ENCODE measurements around the gene INSYN1. TPM values are rescaled to one million over a fixed set of nuclear protein-coding genes. Genes with fewer than 3 reads are reported as not detected.
"Not testable (repeated sequence)": the region's sequence is repeated elsewhere in the genome, so short reads cannot be mapped to it uniquely, and the experiment has no call there.

INSYN1 gene
- total RNA-seq, 2 experiments from 2014 or later = not detected

- ChIA-PET POLR2A (no interaction called here), CTCF (ENCODE audit: unreplicated experiment) (no interaction called here)
- H3K9me3 ChIP-seq (ENCODE audit: low read length) = no peaks in the 10 kb centered on the region
- no peaks in the 10 kb centered on the region for H3K79me2 ChIP-seq (ENCODE audit: insufficient read depth, low read depth, low read length)
- no peaks in the 10 kb centered on the region for H3K36me3 ChIP-seq (ENCODE audit: insufficient read depth, low read length)
- H3K4me1 ChIP-seq (ENCODE audit: insufficient read depth, low read length, poor library complexity, severe bottlenecking) = no peaks in the 10 kb centered on the region
- intact Hi-C loops (cut with micrococcal nuclease; ENCODE audit: unreplicated experiment) = no loop called here
- no peaks in the 10 kb centered on the region for H3K9me2 ChIP-seq (ENCODE audit: insufficient read depth, low read length)
- BruUV-seq (replicated peaks) = no TSS peak
- DNase-seq (ENCODE audit: low spot score) = no peak
- no peak overlapping the region for H3K27ac ChIP-seq (ENCODE audit: low read depth, low read length, poor library complexity, severe bottlenecking)
- H3K4me2 ChIP-seq (ENCODE audit: low read length) = no peak overlapping the region
- no peaks in the 10 kb centered on the region for H4K20me1 ChIP-seq (ENCODE audit: insufficient read depth, low read length)
- no peak for TF ChIP-seq EZH2phosphoT487 (IDR thresholded peaks at IDR 0.05; ENCODE audit: borderline replicate concordance, low read depth, low read length)
- TF ChIP-seq, protein P1, sequence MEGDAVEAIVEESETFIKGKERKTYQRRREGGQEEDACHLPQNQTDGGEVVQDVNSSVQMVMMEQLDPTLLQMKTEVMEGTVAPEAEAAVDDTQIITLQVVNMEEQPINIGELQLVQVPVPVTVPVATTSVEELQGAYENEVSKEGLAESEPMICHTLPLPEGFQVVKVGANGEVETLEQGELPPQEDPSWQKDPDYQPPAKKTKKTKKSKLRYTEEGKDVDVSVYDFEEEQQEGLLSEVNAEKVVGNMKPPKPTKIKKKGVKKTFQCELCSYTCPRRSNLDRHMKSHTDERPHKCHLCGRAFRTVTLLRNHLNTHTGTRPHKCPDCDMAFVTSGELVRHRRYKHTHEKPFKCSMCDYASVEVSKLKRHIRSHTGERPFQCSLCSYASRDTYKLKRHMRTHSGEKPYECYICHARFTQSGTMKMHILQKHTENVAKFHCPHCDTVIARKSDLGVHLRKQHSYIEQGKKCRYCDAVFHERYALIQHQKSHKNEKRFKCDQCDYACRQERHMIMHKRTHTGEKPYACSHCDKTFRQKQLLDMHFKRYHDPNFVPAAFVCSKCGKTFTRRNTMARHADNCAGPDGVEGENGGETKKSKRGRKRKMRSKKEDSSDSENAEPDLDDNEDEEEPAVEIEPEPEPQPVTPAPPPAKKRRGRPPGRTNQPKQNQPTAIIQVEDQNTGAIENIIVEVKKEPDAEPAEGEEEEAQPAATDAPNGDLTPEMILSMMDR (conservative IDR thresholded peaks at IDR 0.05; ENCODE audit: low read length) = no peak
- H2AFZ ChIP-seq (ENCODE audit: low read length) = no peak overlapping the region
- no peak overlapping the region for H3K4me3 ChIP-seq (ENCODE audit: low read depth, low read length, poor library complexity, severe bottlenecking)
Observed at GRCh38 chr15:73708691-73709090, 44.5 kb downstream of the INSYN1 start.

DNA sequence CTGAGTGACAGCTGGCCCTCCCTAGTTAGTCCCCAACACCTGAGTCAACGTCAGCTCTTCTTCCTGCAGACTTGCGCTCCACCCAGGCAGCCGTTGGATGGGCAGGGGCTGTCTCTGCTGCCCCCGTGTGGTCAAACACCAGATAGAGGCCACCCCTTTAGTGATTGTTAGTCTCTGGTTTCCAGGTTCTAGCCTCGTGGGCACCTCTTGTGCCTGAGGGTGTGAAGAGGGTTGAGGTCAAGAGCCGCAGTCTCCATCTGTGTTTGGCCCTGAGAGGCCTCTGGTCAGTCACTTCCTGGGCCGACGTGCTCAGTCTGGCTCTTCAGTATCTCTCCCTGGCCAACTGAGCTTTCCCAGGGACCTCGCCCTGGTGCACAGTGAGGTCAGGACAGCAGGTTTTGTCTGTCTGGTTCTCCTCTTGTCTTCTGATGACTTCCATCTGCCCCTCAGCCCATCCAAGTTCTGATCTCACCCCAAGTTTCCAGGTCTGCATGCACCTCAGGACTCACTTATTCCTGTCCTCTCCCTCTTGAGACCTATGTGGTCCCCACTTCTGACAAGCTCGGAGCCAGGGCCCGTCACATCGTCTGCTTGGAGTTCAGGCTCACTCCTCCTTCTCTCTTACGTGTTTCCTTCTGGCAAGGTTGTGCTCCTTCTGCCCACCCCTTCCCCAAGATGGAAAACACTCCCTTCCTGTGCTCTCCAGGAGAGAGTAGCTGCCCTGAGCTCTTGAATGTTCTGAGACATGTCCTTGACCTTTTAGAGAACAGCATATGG lies 48.1 kb downstream of the INSYN1 start:
- H4K20me1 ChIP-seq (ENCODE audit: insufficient read depth, low read length) = no peaks in the 10 kb centered on the region
- H3K27ac ChIP-seq (ENCODE audit: low read depth, low read length, poor library complexity, severe bottlenecking) = no peak overlapping the region
- no peak overlapping the region for H3K4me3 ChIP-seq (ENCODE audit: low read depth, low read length, poor library complexity, severe bottlenecking)
- BruUV-seq (replicated peaks) = no TSS peak
- intact Hi-C loops (cut with micrococcal nuclease; ENCODE audit: unreplicated experiment) = loop anchor here (5.0 kb wide), 3 partner anchors 398 to 463 kb away; no protein-coding TSS in a partner anchor
- TF ChIP-seq EZH2phosphoT487 (IDR thresholded peaks at IDR 0.05; ENCODE audit: borderline replicate concordance, low read depth, low read length) = no peak
- TF ChIP-seq, protein P1 (conservative IDR thresholded peaks at IDR 0.05; ENCODE audit: low read length) = peak; percentile 89
- no peaks in the 10 kb centered on the region for H3K4me1 ChIP-seq (ENCODE audit: insufficient read depth, low read length, poor library complexity, severe bottlenecking)
- CTCF ChIA-PET (ENCODE audit: unreplicated experiment) = interaction anchor here (0.6 to 1.3 kb wide), 3 partner anchors 27 to 439 kb away, joined by 3 to 5 read pairs (median 4); no protein-coding TSS in a partner anchor
- H2AFZ ChIP-seq (ENCODE audit: low read length) = no peak overlapping the region
- no peaks in the 10 kb centered on the region for H3K79me2 ChIP-seq (ENCODE audit: insufficient read depth, low read depth, low read length)
- H3K36me3 ChIP-seq (ENCODE audit: insufficient read depth, low read length) = no peaks in the 10 kb centered on the region
- POLR2A ChIA-PET = no interaction called here
- H3K4me2 ChIP-seq (ENCODE audit: low read length) = no peak overlapping the region
- DNase-seq (ENCODE audit: low spot score) = peak; percentile 67
- no peaks in the 10 kb centered on the region for H3K9me3 ChIP-seq (ENCODE audit: low read length)
- no peaks in the 10 kb centered on the region for H3K9me2 ChIP-seq (ENCODE audit: insufficient read depth, low read length)

DNA sequence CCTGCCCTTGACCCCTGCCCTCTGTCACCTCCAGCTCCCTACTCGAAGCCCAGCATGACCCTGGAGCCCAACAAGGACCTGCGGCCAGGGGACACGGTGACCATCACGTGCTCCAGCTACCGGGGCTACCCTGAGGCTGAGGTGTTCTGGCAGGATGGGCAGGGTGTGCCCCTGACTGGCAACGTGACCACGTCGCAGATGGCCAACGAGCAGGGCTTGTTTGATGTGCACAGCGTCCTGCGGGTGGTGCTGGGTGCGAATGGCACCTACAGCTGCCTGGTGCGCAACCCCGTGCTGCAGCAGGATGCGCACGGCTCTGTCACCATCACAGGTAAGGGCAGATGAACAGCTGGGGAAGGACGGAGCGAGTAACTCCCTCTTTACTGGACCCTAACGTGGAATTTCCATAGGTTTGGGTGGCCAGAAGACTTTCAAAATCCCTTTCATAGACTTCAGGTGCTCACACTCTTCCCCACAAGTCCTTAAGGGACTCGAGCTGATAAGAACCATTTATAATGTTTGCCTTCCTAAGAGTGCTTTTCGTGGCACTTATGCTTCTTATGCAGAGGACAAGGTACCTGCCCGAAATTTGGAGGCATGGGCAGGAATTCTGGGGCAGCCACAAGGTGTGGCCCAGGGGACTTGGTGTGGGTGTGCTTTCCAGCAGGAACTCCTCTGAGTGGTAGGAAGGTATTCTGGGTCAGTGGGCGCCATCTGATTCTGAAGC lies 48.8 kb downstream of the INSYN1 start:
- H3K9me3 ChIP-seq (ENCODE audit: low read length); H4K20me1 ChIP-seq (ENCODE audit: insufficient read depth, low read length); H3K9me2 ChIP-seq (ENCODE audit: insufficient read depth, low read length); H3K4me1 ChIP-seq (ENCODE audit: insufficient read depth, low read length, poor library complexity, severe bottlenecking); POLR2A ChIA-PET; H3K79me2 ChIP-seq (ENCODE audit: insufficient read depth, low read depth, low read length); H3K27ac ChIP-seq (ENCODE audit: low read depth, low read length, poor library complexity, severe bottlenecking); DNase-seq (ENCODE audit: low spot score); H3K36me3 ChIP-seq (ENCODE audit: insufficient read depth, low read length); H3K4me2 ChIP-seq (ENCODE audit: low read length); H3K4me3 ChIP-seq (ENCODE audit: low read depth, low read length, poor library complexity, severe bottlenecking); BruUV-seq (replicated peaks); H2AFZ ChIP-seq (ENCODE audit: low read length): not testable (repeated sequence)
- intact Hi-C loops (cut with micrococcal nuclease; ENCODE audit: unreplicated experiment) = loop anchor here (5.0 kb wide), 3 partner anchors 397 to 462 kb away; no protein-coding TSS in a partner anchor
- CTCF ChIA-PET (ENCODE audit: unreplicated experiment) = interaction anchor here (0.6 to 1.3 kb wide), 3 partner anchors 27 to 439 kb away, joined by 3 to 5 read pairs (median 4); no protein-coding TSS in a partner anchor

GRCh38 chr15:73703601-73704000 lies 49.5 kb downstream of the INSYN1 start:
- H2AFZ ChIP-seq (ENCODE audit: low read length); H3K9me2 ChIP-seq (ENCODE audit: insufficient read depth, low read length); H3K4me2 ChIP-seq (ENCODE audit: low read length); DNase-seq (ENCODE audit: low spot score); CTCF ChIA-PET (ENCODE audit: unreplicated experiment); H3K4me3 ChIP-seq (ENCODE audit: low read depth, low read length, poor library complexity, severe bottlenecking); H3K36me3 ChIP-seq (ENCODE audit: insufficient read depth, low read length); POLR2A ChIA-PET; H4K20me1 ChIP-seq (ENCODE audit: insufficient read depth, low read length); H3K27ac ChIP-seq (ENCODE audit: low read depth, low read length, poor library complexity, severe bottlenecking); H3K4me1 ChIP-seq (ENCODE audit: insufficient read depth, low read length, poor library complexity, severe bottlenecking); BruUV-seq (replicated peaks); H3K79me2 ChIP-seq (ENCODE audit: insufficient read depth, low read depth, low read length); H3K9me3 ChIP-seq (ENCODE audit: low read length): not testable (repeated sequence)
- intact Hi-C loops (cut with micrococcal nuclease; ENCODE audit: unreplicated experiment) = loop anchor here (5.0 kb wide), 3 partner anchors 396 to 461 kb away; no protein-coding TSS in a partner anchor
